Hypothalamus (tissue), 51 donors: ENCODE measurements around the gene TMEM63A.

Experiments
- DNase-seq, 51 donors: peaks; one replicate each; lab custom pipeline; 2025; lab: John Stamatoyannopoulos, UW

The TMEM63A gene

GRCh38 chr1:225871359-225872074, 10.7 kb downstream of the TMEM63A start:
- no peak for DNase-seq

GRCh38 chr1:225870911-225871310, 11.3 kb downstream of the TMEM63A start:
- DNase-seq = peak in 20 of 51 donors; percentile 12 to 60 (median 43)

- no peak for DNase-seq
Observed at GRCh38 chr1:225868631-225869330, 13.4 kb downstream of the TMEM63A start.

GRCh38 chr1:225866981-225867380, 15.2 kb downstream of the TMEM63A start:
- no peak for DNase-seq

- peak in 1 of 51 donors; percentile 12 for DNase-seq
Observed at GRCh38 chr1:225866061-225866837, 15.9 kb downstream of the TMEM63A start.

- DNase-seq = no peak
Observed at GRCh38 chr1:225865514-225865913, 16.7 kb downstream of the TMEM63A start.

- no peak for DNase-seq
Observed at GRCh38 chr1:225863167-225863566, 19.0 kb downstream of the TMEM63A start.

GRCh38 chr1:225862581-225862950, 19.6 kb downstream of the TMEM63A start:
- DNase-seq = no peak

- no peak for DNase-seq
Observed at GRCh38 chr1:225861834-225862580, 20.2 kb downstream of the TMEM63A start.

- DNase-seq = no peak
Observed at GRCh38 chr1:225860876-225861441, 21.2 kb downstream of the TMEM63A start.

GRCh38 chr1:225860107-225860506, 22.1 kb downstream of the TMEM63A start:
- DNase-seq = no peak

- DNase-seq = no peak
Observed at GRCh38 chr1:225859151-225859550, 23.0 kb downstream of the TMEM63A start.

- peak in 13 of 51 donors; percentile 21 to 61 (median 42) for DNase-seq
Observed at GRCh38 chr1:225857256-225857655, 24.9 kb downstream of the TMEM63A start.

- peak in 1 of 51 donors; percentile 30 for DNase-seq
Observed at GRCh38 chr1:225855503-225856300, 26.5 kb downstream of the TMEM63A start.

GRCh38 chr1:225853441-225853840, 28.7 kb downstream of the TMEM63A start:
- no peak for DNase-seq

- no peak for DNase-seq
Observed at GRCh38 chr1:225852413-225853124, 29.6 kb downstream of the TMEM63A start.

GRCh38 chr1:225851805-225852204, 30.4 kb downstream of the TMEM63A start:
- no peak for DNase-seq

- DNase-seq = no peak
Observed at GRCh38 chr1:225850370-225850769, 31.8 kb downstream of the TMEM63A start.

GRCh38 chr1:225849925-225850324, 32.3 kb downstream of the TMEM63A start:
- DNase-seq = peak in 13 of 51 donors; percentile 18 to 53 (median 33)
